Measurements from ENCODE around the gene SLC17A9.

The SLC17A9 gene

GRCh38 chr20:62962221-62962879 lies 9.8 kb downstream of the SLC17A9 start:
- TF ChIP-seq, protein P1, sequence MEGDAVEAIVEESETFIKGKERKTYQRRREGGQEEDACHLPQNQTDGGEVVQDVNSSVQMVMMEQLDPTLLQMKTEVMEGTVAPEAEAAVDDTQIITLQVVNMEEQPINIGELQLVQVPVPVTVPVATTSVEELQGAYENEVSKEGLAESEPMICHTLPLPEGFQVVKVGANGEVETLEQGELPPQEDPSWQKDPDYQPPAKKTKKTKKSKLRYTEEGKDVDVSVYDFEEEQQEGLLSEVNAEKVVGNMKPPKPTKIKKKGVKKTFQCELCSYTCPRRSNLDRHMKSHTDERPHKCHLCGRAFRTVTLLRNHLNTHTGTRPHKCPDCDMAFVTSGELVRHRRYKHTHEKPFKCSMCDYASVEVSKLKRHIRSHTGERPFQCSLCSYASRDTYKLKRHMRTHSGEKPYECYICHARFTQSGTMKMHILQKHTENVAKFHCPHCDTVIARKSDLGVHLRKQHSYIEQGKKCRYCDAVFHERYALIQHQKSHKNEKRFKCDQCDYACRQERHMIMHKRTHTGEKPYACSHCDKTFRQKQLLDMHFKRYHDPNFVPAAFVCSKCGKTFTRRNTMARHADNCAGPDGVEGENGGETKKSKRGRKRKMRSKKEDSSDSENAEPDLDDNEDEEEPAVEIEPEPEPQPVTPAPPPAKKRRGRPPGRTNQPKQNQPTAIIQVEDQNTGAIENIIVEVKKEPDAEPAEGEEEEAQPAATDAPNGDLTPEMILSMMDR (IDR thresholded peaks at IDR 0.05; ENCODE audit: insufficient read depth, low read depth, low read length, missing control alignments), result no peak
- H3K4me3 ChIP-seq (ENCODE audit: low read length), result no peak overlapping the region

DNA sequence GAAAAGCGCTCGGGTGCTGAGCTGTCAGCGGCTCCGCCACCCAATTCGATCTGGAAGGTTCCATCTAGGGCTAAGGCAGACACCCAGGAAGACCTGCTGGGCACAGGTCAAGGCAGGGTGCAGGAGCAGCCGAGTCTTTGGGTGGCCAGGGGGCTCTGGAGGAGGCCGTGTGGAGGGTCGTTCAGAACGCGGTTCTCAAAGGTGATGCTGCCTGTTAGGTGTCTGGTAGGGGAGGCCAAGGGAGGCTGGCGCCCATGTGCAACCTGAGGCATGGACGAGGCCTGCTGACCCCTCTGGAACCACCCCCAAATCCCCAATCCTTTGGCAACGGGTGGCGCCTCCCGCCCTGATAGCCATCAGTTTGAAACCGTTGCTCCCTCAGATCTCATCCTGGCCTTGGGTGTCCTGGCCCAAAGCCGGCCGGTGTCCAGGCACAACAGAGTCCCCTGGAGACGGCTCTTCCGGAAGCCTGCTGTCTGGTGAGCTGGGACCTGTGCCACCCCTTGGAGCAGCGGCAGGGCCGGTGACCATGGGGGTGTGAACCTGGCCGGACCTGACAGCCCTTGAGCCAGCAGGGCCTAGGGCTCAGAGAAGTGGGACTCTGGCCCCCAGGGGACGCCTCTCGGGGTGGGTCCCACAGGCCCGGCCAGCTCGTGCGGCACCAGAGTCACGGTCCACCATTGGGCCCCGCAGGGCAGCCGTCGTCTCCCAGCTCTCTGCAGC lies 10.5 kb downstream of the SLC17A9 start:
- TF ChIP-seq, protein P1 (IDR thresholded peaks at IDR 0.05; ENCODE audit: insufficient read depth, low read depth, low read length, missing control alignments), result no peak
- DNase-seq (ENCODE audit: low read depth), result no peak
- H3K4me3 ChIP-seq (ENCODE audit: low read length), result no peak overlapping the region

More at GRCh38 chr20:62962221-62962879, 9.8 kb downstream of the SLC17A9 start:
- DNase-seq (ENCODE audit: low read depth), result no peak

- TF ChIP-seq, protein P1 (IDR thresholded peaks at IDR 0.05; ENCODE audit: insufficient read depth, low read depth, low read length, missing control alignments), result no peak
- no peak for DNase-seq (ENCODE audit: low read depth)
These were observed 11.3 kb downstream of the SLC17A9 start for GRCh38 chr20:62963614-62964397.

GRCh38 chr20:62964700-62965099 lies 12.2 kb downstream of the SLC17A9 start:
- TF ChIP-seq, protein P1 (IDR thresholded peaks at IDR 0.05; ENCODE audit: insufficient read depth, low read depth, low read length, missing control alignments), result no peak
- peak; percentile 28 for DNase-seq (ENCODE audit: low read depth)
- no peak overlapping the region for H3K4me3 ChIP-seq (ENCODE audit: low read length)

More at GRCh38 chr20:62963614-62964397, 11.3 kb downstream of the SLC17A9 start:
- H3K4me3 ChIP-seq (ENCODE audit: low read length), result no peak overlapping the region

DNA sequence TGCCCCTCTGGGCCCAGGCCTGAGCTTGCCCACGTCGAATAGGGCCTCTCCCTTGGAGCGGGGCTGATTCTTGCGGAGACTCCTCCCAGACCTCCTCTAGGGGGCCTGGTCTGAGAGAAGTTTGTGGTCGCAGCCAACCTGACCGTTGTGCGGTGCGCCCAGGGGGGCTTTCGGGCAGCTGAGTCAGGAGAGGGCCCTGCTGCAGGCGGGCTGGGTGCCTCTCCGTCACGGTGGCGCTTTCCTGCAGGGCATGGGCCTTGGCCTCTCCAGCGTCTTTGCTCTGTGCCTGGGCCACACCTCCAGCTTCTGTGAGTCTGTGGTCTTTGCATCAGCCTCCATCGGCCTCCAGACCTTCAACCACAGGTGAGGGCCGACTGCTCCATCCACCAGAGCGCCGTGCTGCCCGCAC lies 12.9 kb downstream of the SLC17A9 start:
- no peak for DNase-seq (ENCODE audit: low read depth)
- TF ChIP-seq, protein P1 (IDR thresholded peaks at IDR 0.05; ENCODE audit: insufficient read depth, low read depth, low read length, missing control alignments), result no peak
- H3K4me3 ChIP-seq (ENCODE audit: low read length), result no peak overlapping the region

DNA sequence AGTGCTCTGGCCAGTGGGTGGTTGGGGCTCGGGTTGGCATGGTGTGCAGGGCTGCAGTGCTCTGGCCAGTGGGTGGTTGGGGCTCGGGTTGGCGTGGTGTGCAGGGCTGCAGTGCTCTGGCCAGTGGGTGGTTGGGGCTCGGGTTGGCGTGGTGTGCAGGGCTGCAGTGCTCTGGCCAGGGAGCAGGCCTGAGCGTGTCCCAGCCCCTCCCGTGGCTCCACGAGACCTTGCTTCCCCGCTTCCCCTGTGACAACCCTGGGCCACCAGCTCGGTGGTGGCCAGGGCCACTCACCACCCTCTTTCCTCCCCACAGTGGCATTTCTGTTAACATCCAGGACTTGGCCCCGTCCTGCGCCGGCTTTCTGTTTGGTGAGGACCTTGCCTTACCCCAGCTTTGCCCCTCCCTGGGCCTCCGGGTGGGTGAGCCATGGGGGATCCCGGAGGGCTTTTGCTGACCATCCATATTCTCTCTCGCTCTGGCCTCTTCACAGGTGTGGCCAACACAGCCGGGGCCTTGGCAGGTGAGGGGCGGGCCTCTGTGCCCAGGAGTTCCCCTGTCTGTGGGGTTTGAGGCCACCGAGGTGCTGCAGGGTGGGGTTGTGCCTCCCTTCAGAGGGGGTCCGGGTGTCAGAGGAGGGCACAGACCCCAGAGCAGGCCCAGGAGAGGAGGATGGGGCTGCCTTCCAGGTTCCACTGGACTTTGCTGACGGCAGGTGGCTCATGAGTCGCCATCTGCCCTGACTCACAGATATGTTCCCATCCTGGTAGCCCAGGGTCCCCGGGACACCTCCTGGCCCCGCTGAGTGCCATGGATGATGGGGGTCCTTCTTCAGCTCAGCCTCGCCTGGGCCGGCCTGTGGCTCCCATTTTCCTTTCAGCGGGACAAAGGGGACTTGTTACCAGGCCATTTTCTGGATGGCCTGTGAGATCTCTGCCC lies 14.0 kb downstream of the SLC17A9 start:
- TF ChIP-seq, protein P1 (IDR thresholded peaks at IDR 0.05; ENCODE audit: insufficient read depth, low read depth, low read length, missing control alignments), result no peak
- H3K4me3 ChIP-seq (ENCODE audit: low read length), result no peak overlapping the region
- no peak for DNase-seq (ENCODE audit: low read depth)
